C4-2B (cell line): Measurements from ENCODE around the gene PID1.

Experiments
- CTCF ChIP-seq: fragments of 450-650 bp; conservative IDR thresholded peaks from 2 replicates; pipeline ENCODE4 v1.5.1; 2017; ENCODE audit warnings: mild to moderate bottlenecking
- ZFX ChIP-seq: fragments of 450-650 bp; IDR thresholded peaks from 2 replicates; pipeline ENCODE4 v1.6.1; 2017

- TF ChIP-seq CTCF, result no peak
- no peak for TF ChIP-seq ZFX
Observed at GRCh38 chr2:229001196-229001595, 269.9 kb downstream of the PID1 start.
